HepG2 (cell line): Measurements from ENCODE around the gene FKBP5. TPM values are rescaled to one million over a fixed set of nuclear protein-coding genes. Genes with fewer than 3 reads are reported as not detected.

Experiments used
- ATF2 ChIP-seq: sonication (generic); formaldehyde crosslinking; IDR thresholded peaks from 2 replicates; pipeline ENCODE4 v1.4.0; 2020; ENCODE audit warnings: missing genetic modification reagents
- BORCS8-MEF2B ChIP-seq: sonication (generic); formaldehyde crosslinking; IDR thresholded peaks from 2 replicates; pipeline ENCODE4 v1.8.0; 2022; ENCODE audit warnings: mild to moderate bottlenecking, missing genetic modification reagents
- ELK4 ChIP-seq: sonication (generic); formaldehyde crosslinking; IDR thresholded peaks from 2 replicates; pipeline ENCODE4 v1.9.0; 2021; ENCODE audit warnings: missing genetic modification reagents, borderline replicate concordance
- HES4 ChIP-seq: sonication (generic); formaldehyde crosslinking; IDR thresholded peaks from 2 replicates; pipeline ENCODE4 v1.9.0; 2021; ENCODE audit warnings: mild to moderate bottlenecking, missing genetic modification reagents, borderline replicate concordance
- HOMEZ ChIP-seq: IDR thresholded peaks from 2 replicates; pipeline ENCODE4 v1.6.1; 2016; ENCODE audit warnings: low read depth
- IKZF5 ChIP-seq: IDR thresholded peaks from 2 replicates; pipeline ENCODE4 v1.6.1; 2018; ENCODE audit warnings: missing genetic modification reagents, mild to moderate bottlenecking, missing compliant biosample characterization
- KMT2A ChIP-seq: sonication (generic); formaldehyde crosslinking; IDR thresholded peaks from 2 replicates; pipeline ENCODE4 v1.4.0; 2020; ENCODE audit warnings: missing genetic modification reagents
- NFE2 ChIP-seq: sonication (generic); formaldehyde crosslinking; IDR thresholded peaks from 2 replicates; pipeline ENCODE4 v1.4.0; 2020; ENCODE audit warnings: missing genetic modification reagents
- NFRKB ChIP-seq: fragments of 450-650 bp; IDR thresholded peaks from 2 replicates; pipeline ENCODE4 v1.6.1; 2017
- NR3C1 ChIP-seq: sonication (generic); formaldehyde crosslinking; IDR thresholded peaks from 2 replicates; pipeline ENCODE4 v1.4.0; 2020; ENCODE audit warnings: missing genetic modification reagents
- RBM22 ChIP-seq: fragments of 200-400 bp; formaldehyde crosslinking; optimal IDR thresholded peaks from 2 replicates; pipeline ENCODE3; 2017; ENCODE audit warnings: mild to moderate bottlenecking, low read length, moderate library complexity
- RBM39 ChIP-seq: fragments of 200-400 bp; formaldehyde crosslinking; IDR thresholded peaks from one replicate; pipeline ENCODE4 v1.6.1; 2018; ENCODE audit warnings: antibody characterized with exemption, mild to moderate bottlenecking, low read depth, low read length; ENCODE audit not compliant: poor library complexity, severe bottlenecking
- TFDP1 ChIP-seq: IDR thresholded peaks from 2 replicates; pipeline ENCODE4 v1.6.1; 2016; ENCODE audit warnings: missing compliant biosample characterization, missing genetic modification reagents, borderline replicate concordance
- TP53 ChIP-seq: sonication (generic); formaldehyde crosslinking; conservative IDR thresholded peaks from 2 replicates; pipeline ENCODE4 v1.4.0; 2020; ENCODE audit warnings: missing genetic modification reagents
- TRAFD1 ChIP-seq: sonication (generic); formaldehyde crosslinking; IDR thresholded peaks from 2 replicates; pipeline ENCODE4 v1.5.1; 2020; ENCODE audit warnings: missing genetic modification reagents, mild to moderate bottlenecking, borderline replicate concordance
- ZBTB21 ChIP-seq: sonication (generic); formaldehyde crosslinking; IDR thresholded peaks from 2 replicates; pipeline ENCODE4 v1.4.0; 2020; ENCODE audit warnings: missing genetic modification reagents
- ZBTB3 ChIP-seq: sonication (generic); formaldehyde crosslinking; IDR thresholded peaks from 2 replicates; pipeline ENCODE4 v1.4.0; 2020; ENCODE audit warnings: low read depth, mild to moderate bottlenecking, moderate library complexity, missing genetic modification reagents, borderline replicate concordance
- ZFYVE20 ChIP-seq: sonication (generic); formaldehyde crosslinking; IDR thresholded peaks from 2 replicates; pipeline ENCODE4 v1.8.0; 2023; ENCODE audit warnings: low read depth, mild to moderate bottlenecking, moderate library complexity, missing genetic modification reagents, borderline replicate concordance
- ZMAT3 ChIP-seq: sonication (generic); formaldehyde crosslinking; conservative IDR thresholded peaks from 2 replicates; pipeline ENCODE4 v1.7.0; 2021; ENCODE audit warnings: missing genetic modification reagents
- polyA plus RNA-seq, 8 experiments: library from polyadenylated mRNA; depleted of rRNA in 3 of 8; stranded (reverse) in 7 of 8; unstranded in 1 of 8; fragments of >200 nt; fragmentation: Illumina TruSeq in 4 of 8; extraction: Trizol in 4 of 8; gene quantifications; 2 replicates each; pipeline versions ENCODE4 v1.2.1 to v1.2.3, GENCODE V29; 2011 to 2016; ENCODE audit warnings: low read depth in 4 of 8, missing spikeins in 1 of 8, mixed read lengths in 1 of 8; ENCODE audit not compliant: insufficient read depth in 1 of 8
- total RNA-seq, 5 experiments: library from RNA; depleted of rRNA; stranded (reverse); fragments of >200 nt; fragmentation: Illumina TruSeq; extraction: Trizol; gene quantifications; 2 replicates each; pipeline ENCODE4 v1.2.3, GENCODE V29; 2016; ENCODE audit warnings: low read depth in 1 of 5

The FKBP5 gene
- total and polyA plus RNA-seq, 2 of the 13 experiments (the other 11 are each of a cell fraction or from before 2014, with no cell fraction given), result 8.0 to 17.4 TPM

- no peak for TF ChIP-seq ZFYVE20
- no peak for TF ChIP-seq ATF2
- TF ChIP-seq TFDP1 (CRISPR knock-in tag), result peak; percentile 44
- TF ChIP-seq ZBTB3 (CRISPR knock-in tag), result no peak; the same call in 1 of the 2 replicates
- TF ChIP-seq RBM39, result peak; percentile 10
- no peak for TF ChIP-seq NFE2 (CRISPR knock-in tag)
- no peak for TF ChIP-seq TRAFD1 (CRISPR knock-in tag)
- TF ChIP-seq HOMEZ (CRISPR knock-in tag), result peak; percentile 48; the same call in 1 of the 2 replicates
- no peak for TF ChIP-seq NR3C1 (CRISPR knock-in tag)
- TF ChIP-seq NFRKB, result no peak
- peak; percentile 73; the same call in 1 of the 2 replicates for TF ChIP-seq BORCS8-MEF2B (CRISPR knock-in tag)
- no peak for TF ChIP-seq TP53 (CRISPR knock-in tag)
- TF ChIP-seq ZMAT3 (CRISPR knock-in tag), result no peak
- no peak for TF ChIP-seq RBM22
- no peak for TF ChIP-seq IKZF5 (CRISPR knock-in tag)
- TF ChIP-seq ZBTB21, result no peak
- 0 out of 2 replicates have a peak, but pooled peaks have one; percentile 63 for TF ChIP-seq HES4 (CRISPR knock-in tag)
- TF ChIP-seq ELK4 (CRISPR knock-in tag), result no peak
- peak; percentile 93 for TF ChIP-seq KMT2A
Measured at GRCh38 chr6:35687658-35688604, 784 bp downstream of the FKBP5 start (continued).
